Kidney tubule cell (primary cell): ENCODE results near the gene NTHL1.
"Not testable (repeated sequence)": the region's sequence is repeated elsewhere in the genome, so short reads cannot be mapped to it uniquely, and the experiment has no call there.

Experiments used
- DNase-seq: peaks from one replicate; pipeline ENCODE4 v3.0.0-alpha.2; 2018; ENCODE audit warnings: low spot score

Gene NTHL1

GRCh38 chr16:2028146-2028545 lies 19.5 kb downstream of the NTHL1 start:
- no peak for DNase-seq

- DNase-seq = peak; percentile 48
Measured at GRCh38 chr16:2027024-2028010, 20.3 kb downstream of the NTHL1 start.

- peak; percentile 42 for DNase-seq
Measured at GRCh38 chr16:2026461-2027023, 21.1 kb downstream of the NTHL1 start, which contains the start of gene NHERF2. TSS of gene NHERF2 (plus strand) at chr16:2026902. CDS start at chr16:2027006, 104 bp downstream.

GRCh38 chr16:2025878-2026460 lies 21.7 kb downstream of the NTHL1 start:
- no peak for DNase-seq

- no peak for DNase-seq
Measured at GRCh38 chr16:2025251-2025650, 22.4 kb downstream of the NTHL1 start.

GRCh38 chr16:2024032-2024420 lies 23.6 kb downstream of the NTHL1 start:
- no peak for DNase-seq

- peak; percentile 85 for DNase-seq
Measured at GRCh38 chr16:2023092-2024031, 24.3 kb downstream of the NTHL1 start.

- DNase-seq = peak; percentile 47
Measured at GRCh38 chr16:2022723-2023091, 24.9 kb downstream of the NTHL1 start.

GRCh38 chr16:2019921-2020831 lies 27.5 kb downstream of the NTHL1 start:
- DNase-seq = no peak

- DNase-seq = no peak
Measured at GRCh38 chr16:2019518-2019920, 28.1 kb downstream of the NTHL1 start, which contains the start of gene NPW. TSS of gene NPW (plus strand) at chr16:2019785.

- DNase-seq = no peak
Measured at GRCh38 chr16:2016407-2016922, 31.2 kb downstream of the NTHL1 start.

- no peak for DNase-seq
Measured at GRCh38 chr16:2015947-2016208, 31.8 kb downstream of the NTHL1 start.

- DNase-seq = no peak
Measured at GRCh38 chr16:2015117-2015946, 32.3 kb downstream of the NTHL1 start.

- DNase-seq = no peak
Measured at GRCh38 chr16:2013527-2013926, 34.1 kb downstream of the NTHL1 start.

GRCh38 chr16:2011726-2012125 lies 35.9 kb downstream of the NTHL1 start:
- not testable (repeated sequence) for DNase-seq

GRCh38 chr16:2009791-2010510 lies 37.7 kb downstream of the NTHL1 start, which contains the start of gene ZNF598:
TSS of gene ZNF598 (minus strand) at chr16:2009821.
- peak; percentile 87 for DNase-seq

GRCh38 chr16:2009164-2009711 lies 38.4 kb downstream of the NTHL1 start:
- DNase-seq = no peak

GRCh38 chr16:2008631-2009163 lies 38.9 kb downstream of the NTHL1 start:
- peak; percentile 28 for DNase-seq
